Tibial artery (tissue), 4 donors: ENCODE data around the gene NFKBIB.
A peak's percentile ranks its signal among the peaks of the same experiment; 100 is the strongest.

ENCODE experiments used
- DNase-seq, 2 donors: peaks; one replicate each; pipeline ENCODE4 v3.0.0-alpha.2; 2019
- H3K27ac ChIP-seq, 2 donors: fragments of 200-600 bp; sonication (generic) in 1 of 2; 1 replicate in 1 of 2; 2 replicates in 1 of 2; pipeline ENCODE4 v1.5.1; 2018 to 2019; ENCODE audit warnings: mild to moderate bottlenecking in 1 of 2
- H3K27me3 ChIP-seq, 2 donors: fragments of 200-600 bp; sonication (generic) in 1 of 2; one replicate each; pipeline versions ENCODE4 v1.5.1 to v1.6.0; 2016 to 2019
- H3K36me3 ChIP-seq, 3 donors: fragments of 200-600 bp; sonication (generic) in 2 of 3; one replicate each; pipeline ENCODE4 v1.5.1; 2016 to 2019; ENCODE audit warnings: mild to moderate bottlenecking in 2 of 3
- H3K4me1 ChIP-seq, 4 donors: fragments of 200-600 bp; sonication (generic) in 2 of 4; 1 replicate in 3 of 4; 2 replicates in 1 of 4; pipeline ENCODE4 v1.5.1; 2016 to 2019
- H3K4me3 ChIP-seq, 2 donors: fragments of 200-600 bp; sonication (generic) in 1 of 2; 1 replicate in 1 of 2; 2 replicates in 1 of 2; pipeline ENCODE4 v1.5.1; 2018 to 2019; ENCODE audit warnings: mild to moderate bottlenecking in 2 of 2
- H3K9me3 ChIP-seq, 3 donors: fragments of 200-600 bp; sonication (generic) in 1 of 3; one replicate each; pipeline ENCODE4 v1.5.1; 2016 to 2019
- CTCF ChIP-seq, 2 experiments: fragments of 200-600 bp in 1 of 2; fragments of 450-650 bp in 1 of 2; IDR thresholded peaks; one replicate each; pipeline ENCODE4 v1.5.1; 2017 to 2019; ENCODE audit warnings: antibody characterized with exemption in 2 of 2, mild to moderate bottlenecking in 1 of 2, moderate library complexity in 1 of 2
- intact Hi-C: fragments of 100-400 bp; cut with DNase I; formaldehyde crosslinking; loops from one replicate; pipeline ENCODE4 v1.15.0; 2023; ENCODE audit warnings: low total_unique reads

NFKBIB gene

GRCh38 chr19:38898788-38899446 lies 852 bp upstream of the NFKBIB start:
- peaks cover 0 to 38% (median 23%) of the 10 kb centered on the region in 4 donors for H3K4me1 ChIP-seq
- no peaks in the 10 kb centered on the region for H3K27me3 ChIP-seq
- DNase-seq: no peak
- no peaks in the 10 kb centered on the region for H3K9me3 ChIP-seq
- intact Hi-C loops: loop anchor here (2.0 kb wide), 1 partner anchor 68 kb away; the partner anchor contains the start of gene ECH1
- H3K4me3 ChIP-seq: peak overlapping the region; percentile 63 to 88
- TF ChIP-seq CTCF (IDR thresholded peaks at IDR 0.05): no peak
- H3K27ac ChIP-seq: peak overlapping the region; percentile 74 to 92
- peaks cover 0 to 8% (median 0%) of the 10 kb centered on the region in 3 donors for H3K36me3 ChIP-seq

GRCh38 chr19:38900202-38900629 lies 447 bp downstream of the NFKBIB start:
- no peaks in the 10 kb centered on the region for H3K9me3 ChIP-seq
- TF ChIP-seq CTCF (IDR thresholded peaks at IDR 0.05): no peak
- peaks cover 4 to 20% (median 8%) of the 10 kb centered on the region in 3 donors for H3K36me3 ChIP-seq
- intact Hi-C loops: loop anchor here (2.0 to 10.0 kb wide), 2 partner anchors 51 to 285 kb away; partner anchors contain the start of genes EIF3K, HNRNPL and MAP4K1
- H3K27ac ChIP-seq: peak overlapping the region; percentile 82 to 92
- no peaks in the 10 kb centered on the region for H3K27me3 ChIP-seq
- H3K4me1 ChIP-seq: peaks cover 0 to 38% (median 23%) of the 10 kb centered on the region in 4 donors
- peak overlapping the region; percentile 63 to 88 for H3K4me3 ChIP-seq
- DNase-seq: no peak

GRCh38 chr19:38900743-38901190 lies 998 bp downstream of the NFKBIB start:
- H3K4me3 ChIP-seq: peak overlapping the region; percentile 63 to 88
- peak overlapping the region; percentile 82 to 92 for H3K27ac ChIP-seq
- TF ChIP-seq CTCF (IDR thresholded peaks at IDR 0.05): no peak
- no peak for DNase-seq
- H3K36me3 ChIP-seq: peaks cover 10 to 26% (median 14%) of the 10 kb centered on the region in 3 donors
- H3K4me1 ChIP-seq: peaks cover 0 to 38% (median 23%) of the 10 kb centered on the region in 4 donors
- no peaks in the 10 kb centered on the region for H3K27me3 ChIP-seq
- intact Hi-C loops: loop anchor here (2.0 to 10.0 kb wide), 2 partner anchors 52 to 286 kb away; partner anchors contain the start of genes EIF3K, HNRNPL and MAP4K1
- no peaks in the 10 kb centered on the region for H3K9me3 ChIP-seq

GRCh38 chr19:38901683-38902082 lies 1.9 kb downstream of the NFKBIB start:
- intact Hi-C loops: loop anchor here (2.0 to 10.0 kb wide), 2 partner anchors 53 to 287 kb away; partner anchors contain the start of genes EIF3K, HNRNPL and MAP4K1
- Histone ChIP-seq H3K36me3 (peaks cover 16 to 33% (median 21%) of the 10 kb centered on the region in 3 donors), H3K4me3 (no peak overlapping the region), H3K9me3 (no peaks in the 10 kb centered on the region), H3K4me1 (peaks cover 0 to 35% (median 23%) of the 10 kb centered on the region in 4 donors), H3K27ac (no peak overlapping the region), H3K27me3 (no peaks in the 10 kb centered on the region)
- no peak for DNase-seq
- no peak for TF ChIP-seq CTCF (IDR thresholded peaks at IDR 0.05)

GRCh38 chr19:38904581-38905539 lies 5.1 kb downstream of the NFKBIB start:
- Histone ChIP-seq H3K27me3 (no peaks in the 10 kb centered on the region), H3K4me3 (no peak overlapping the region), H3K4me1 (peaks cover 0 to 14% (median 9%) of the 10 kb centered on the region in 4 donors), H3K9me3 (no peaks in the 10 kb centered on the region), H3K27ac (no peak overlapping the region), H3K36me3 (peaks cover 32 to 61% (median 40%) of the 10 kb centered on the region in 3 donors)
- DNase-seq: no peak
- no peak for TF ChIP-seq CTCF (IDR thresholded peaks at IDR 0.05)
- intact Hi-C loops: loop anchor here (10.0 kb wide), 1 partner anchor 290 kb away; the partner anchor contains the start of genes EIF3K and MAP4K1
